ENCODE measurements around the gene C5orf63. TPM values are rescaled to one million over a fixed set of nuclear protein-coding genes. Genes with fewer than 3 reads are reported as not detected.

C5orf63 gene
- total RNA-seq, 3 donors from 2014 or later, result 2.4 to 5.6 (median 4.0) TPM

- Histone ChIP-seq H3K27me3 (no peaks in the 10 kb centered on the region), H3K9me3 (no peaks in the 10 kb centered on the region), H3K36me3 (no peaks in the 10 kb centered on the region), H3K4me1 (no peaks in the 10 kb centered on the region), H3K4me3 (no peak overlapping the region), H3K27ac (no peak overlapping the region)
- intact Hi-C loops (cut with DNase I; ENCODE audit: low total_unique reads), result no loop called here
- no peak for DNase-seq (ENCODE audit: low spot score in 2 of 2)
- TF ChIP-seq POLR2A (IDR thresholded peaks at IDR 0.05) (no peak), POLR2AphosphoS5 (IDR thresholded peaks at IDR 0.05) (no peak), CTCF (IDR thresholded peaks at IDR 0.05) (no peak)
Observed at GRCh38 chr5:127015716-127016115, 57.6 kb downstream of the C5orf63 start.

- no peak overlapping the region for H3K27ac ChIP-seq
- intact Hi-C loops (cut with DNase I; ENCODE audit: low total_unique reads), result no loop called here
- TF ChIP-seq POLR2A (IDR thresholded peaks at IDR 0.05) (no peak), POLR2AphosphoS5 (IDR thresholded peaks at IDR 0.05) (no peak), CTCF (IDR thresholded peaks at IDR 0.05) (no peak)
- no peaks in the 10 kb centered on the region for H3K4me1 ChIP-seq
- no peaks in the 10 kb centered on the region for H3K36me3 ChIP-seq
- H3K27me3 ChIP-seq, result no peaks in the 10 kb centered on the region
- no peak for DNase-seq (ENCODE audit: low spot score in 2 of 2)
- no peaks in the 10 kb centered on the region for H3K9me3 ChIP-seq
- no peak overlapping the region for H3K4me3 ChIP-seq
Observed at GRCh38 chr5:127014573-127014972, 58.7 kb downstream of the C5orf63 start.

- TF ChIP-seq POLR2A (IDR thresholded peaks at IDR 0.05) (no peak), CTCF (IDR thresholded peaks at IDR 0.05) (no peak), POLR2AphosphoS5 (IDR thresholded peaks at IDR 0.05) (no peak)
Observed at GRCh38 chr5:127013407-127013806, 59.9 kb downstream of the C5orf63 start.

GRCh38 chr5:127012916-127013315 is 60.4 kb downstream of the C5orf63 start:
- no peaks in the 10 kb centered on the region for H3K4me1 ChIP-seq
- no peaks in the 10 kb centered on the region for H3K9me3 ChIP-seq
- no peak for DNase-seq (ENCODE audit: low spot score in 2 of 2)
- no peaks in the 10 kb centered on the region for H3K36me3 ChIP-seq
- intact Hi-C loops (cut with DNase I; ENCODE audit: low total_unique reads), result no loop called here
- H3K4me3 ChIP-seq, result no peak overlapping the region
- H3K27me3 ChIP-seq, result no peaks in the 10 kb centered on the region
- TF ChIP-seq CTCF (IDR thresholded peaks at IDR 0.05) (no peak), POLR2A (IDR thresholded peaks at IDR 0.05) (no peak), POLR2AphosphoS5 (IDR thresholded peaks at IDR 0.05) (no peak)
- H3K27ac ChIP-seq, result no peak overlapping the region

More at GRCh38 chr5:127013407-127013806, 59.9 kb downstream of the C5orf63 start:
- Histone ChIP-seq H3K4me1 (no peaks in the 10 kb centered on the region), H3K27ac (no peak overlapping the region), H3K9me3 (no peaks in the 10 kb centered on the region), H3K36me3 (no peaks in the 10 kb centered on the region), H3K27me3 (no peaks in the 10 kb centered on the region), H3K4me3 (no peak overlapping the region)
- no peak for DNase-seq (ENCODE audit: low spot score in 2 of 2)
- intact Hi-C loops (cut with DNase I; ENCODE audit: low total_unique reads), result no loop called here

GRCh38 chr5:127011961-127012644 is 61.2 kb downstream of the C5orf63 start:
- no peaks in the 10 kb centered on the region for H3K36me3 ChIP-seq
- no peak for TF ChIP-seq POLR2AphosphoS5 (IDR thresholded peaks at IDR 0.05)
- no peak for TF ChIP-seq POLR2A (IDR thresholded peaks at IDR 0.05)
- no peak for TF ChIP-seq CTCF (IDR thresholded peaks at IDR 0.05)
- H3K27me3 ChIP-seq, result no peaks in the 10 kb centered on the region
- DNase-seq (ENCODE audit: low spot score in 2 of 2), result no peak
- H3K4me3 ChIP-seq, result no peak overlapping the region
- no peaks in the 10 kb centered on the region for H3K9me3 ChIP-seq
- intact Hi-C loops (cut with DNase I; ENCODE audit: low total_unique reads), result no loop called here
- H3K4me1 ChIP-seq, result no peaks in the 10 kb centered on the region
- H3K27ac ChIP-seq, result no peak overlapping the region

Data from breast epithelium (tissue), 4 donors.